Heart left ventricle (tissue), 13 donors: Measurements from ENCODE around the gene ZBTB26.

Experiments
- POLR2A ChIP-seq, 2 donors: fragments of 450-650 bp; IDR thresholded peaks; one replicate each; pipeline ENCODE4 v1.6.1; 2017; ENCODE audit warnings: antibody characterized with exemption in 2 of 2, mild to moderate bottlenecking in 2 of 2, moderate library complexity in 2 of 2
- TF ChIP-seq, protein P1 (sequence below), 12 donors: fragments of 200-600 bp; sonication (generic) in 4 of 12; IDR thresholded peaks; one replicate each; pipeline versions ENCODE4 v1.5.0 to v1.8.0; 2018 to 2022; ENCODE audit warnings: antibody characterized with exemption in 12 of 12, mild to moderate bottlenecking in 5 of 12
- donor health status: ischemic (EF 13 %, LVEDD 7.1; RV severe dilation, severe dysfunction).
- donor health status: DM: no; HTN: yes; CAD: no.
- donor health status: DM: no; HTN: no; CAD: no.
- donor health status: ischemic (EF 25% LVEDD 6.9; RV normal size, moderate dysfunction).
- donor health status: ischemic (EF 25% LVEDD 5.7; RV mildly dilated, moderate dysfunction).
- donor health status: ischemic (EF 35%, LVEDD 5.7; RV mildly dilated, moderate dysfunction).
- donor health status: nonischemic (EF 11% LVEDD 7.7; RV severe dilation, severe dysfunction).
- donor health status: DM: yes; HTN: yes; CAD: no.
- donor health status: PGD.
- donor health status: ischemic (EF 29% LVEDD 5.4; RV normal size, mild dysfunction).
- donor health status: nonischemic (EF 23%, LVEDD 6.1; RV moderate dilation, normal function).

DNA sequence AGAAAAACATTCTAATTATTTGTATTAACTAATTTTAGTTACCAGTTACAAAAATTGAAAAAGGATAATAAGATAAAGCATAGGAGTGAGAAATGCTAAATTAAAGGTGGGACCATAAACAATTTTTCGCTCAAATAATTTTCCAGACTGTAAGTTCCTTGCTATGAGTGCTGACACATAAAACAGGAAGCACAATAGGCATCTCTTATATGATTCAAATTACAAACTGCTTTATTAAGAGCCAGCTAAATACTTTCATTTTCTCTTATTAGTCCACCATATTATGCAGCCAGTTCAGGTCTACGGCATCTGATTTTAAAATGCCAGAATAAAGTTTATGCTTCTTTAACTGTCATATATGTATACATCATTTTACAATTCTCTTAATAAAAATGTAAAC is 30.5 kb downstream of the ZBTB26 start:
- TF ChIP-seq, protein P1, sequence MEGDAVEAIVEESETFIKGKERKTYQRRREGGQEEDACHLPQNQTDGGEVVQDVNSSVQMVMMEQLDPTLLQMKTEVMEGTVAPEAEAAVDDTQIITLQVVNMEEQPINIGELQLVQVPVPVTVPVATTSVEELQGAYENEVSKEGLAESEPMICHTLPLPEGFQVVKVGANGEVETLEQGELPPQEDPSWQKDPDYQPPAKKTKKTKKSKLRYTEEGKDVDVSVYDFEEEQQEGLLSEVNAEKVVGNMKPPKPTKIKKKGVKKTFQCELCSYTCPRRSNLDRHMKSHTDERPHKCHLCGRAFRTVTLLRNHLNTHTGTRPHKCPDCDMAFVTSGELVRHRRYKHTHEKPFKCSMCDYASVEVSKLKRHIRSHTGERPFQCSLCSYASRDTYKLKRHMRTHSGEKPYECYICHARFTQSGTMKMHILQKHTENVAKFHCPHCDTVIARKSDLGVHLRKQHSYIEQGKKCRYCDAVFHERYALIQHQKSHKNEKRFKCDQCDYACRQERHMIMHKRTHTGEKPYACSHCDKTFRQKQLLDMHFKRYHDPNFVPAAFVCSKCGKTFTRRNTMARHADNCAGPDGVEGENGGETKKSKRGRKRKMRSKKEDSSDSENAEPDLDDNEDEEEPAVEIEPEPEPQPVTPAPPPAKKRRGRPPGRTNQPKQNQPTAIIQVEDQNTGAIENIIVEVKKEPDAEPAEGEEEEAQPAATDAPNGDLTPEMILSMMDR (IDR thresholded peaks at IDR 0.05): no peak
- TF ChIP-seq POLR2A (IDR thresholded peaks at IDR 0.05): no peak
